Measurements from ENCODE around the gene PFN3. TPM values are rescaled to one million over a fixed set of nuclear protein-coding genes. Genes with fewer than 3 reads are reported as not detected.

The PFN3 gene
- total and polyA plus RNA-seq, 2 of the 13 experiments (the other 11 are each of a cell fraction or from before 2014, with no cell fraction given), result not detected

DNA sequence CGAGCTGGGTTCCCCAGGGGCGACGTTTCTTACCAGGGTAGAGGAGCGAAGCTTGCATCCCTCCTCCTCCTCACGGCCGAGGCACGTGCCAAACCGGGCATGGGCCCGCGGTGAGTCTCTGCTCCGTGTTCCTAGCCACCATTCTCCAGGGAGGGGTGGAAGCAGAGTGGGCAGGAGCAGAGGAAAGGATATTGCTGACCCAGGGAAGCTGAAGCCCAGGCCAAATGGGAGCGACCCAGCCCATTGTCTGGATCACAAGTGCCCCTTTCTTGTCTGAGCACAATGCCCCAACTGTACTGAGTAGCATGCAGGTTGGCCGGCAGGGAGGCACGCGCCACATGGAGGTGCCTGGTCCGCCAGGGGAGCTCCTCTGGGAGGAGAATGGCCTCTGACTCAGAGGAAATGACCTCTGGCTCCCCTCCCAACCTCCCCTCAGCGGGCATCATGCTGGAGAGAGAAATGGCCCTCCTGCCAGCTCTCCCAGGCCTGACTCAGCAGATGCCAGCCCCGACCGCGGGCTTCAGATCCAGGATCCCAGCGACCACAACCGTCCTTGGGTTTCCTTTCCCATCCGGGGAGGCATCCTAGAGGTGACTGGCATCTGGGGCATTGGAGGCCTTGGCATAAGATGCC is 47.3 kb upstream of the PFN3 start (continued):
- TF ChIP-seq ZNF292 (CRISPR knock-in tag; IDR thresholded peaks at IDR 0.05; ENCODE audit: borderline replicate concordance, low read depth), result no peak
- no peak for TF ChIP-seq ZNF431 (CRISPR knock-in tag; IDR thresholded peaks at IDR 0.05; ENCODE audit: borderline replicate concordance, low read depth)
- TF ChIP-seq EZH2 (conservative IDR thresholded peaks at IDR 0.05; ENCODE audit: low read depth, low read length), result no peak
- TF ChIP-seq ELF1 (CRISPR knock-in tag; IDR thresholded peaks at IDR 0.05), result 0 out of 2 replicates have a peak, but pooled peaks have one; percentile 9
- peak; percentile 78; the same call in 1 of the 2 replicates for TF ChIP-seq MXD4 (CRISPR knock-in tag; IDR thresholded peaks at IDR 0.05)
- TF ChIP-seq, protein P1, sequence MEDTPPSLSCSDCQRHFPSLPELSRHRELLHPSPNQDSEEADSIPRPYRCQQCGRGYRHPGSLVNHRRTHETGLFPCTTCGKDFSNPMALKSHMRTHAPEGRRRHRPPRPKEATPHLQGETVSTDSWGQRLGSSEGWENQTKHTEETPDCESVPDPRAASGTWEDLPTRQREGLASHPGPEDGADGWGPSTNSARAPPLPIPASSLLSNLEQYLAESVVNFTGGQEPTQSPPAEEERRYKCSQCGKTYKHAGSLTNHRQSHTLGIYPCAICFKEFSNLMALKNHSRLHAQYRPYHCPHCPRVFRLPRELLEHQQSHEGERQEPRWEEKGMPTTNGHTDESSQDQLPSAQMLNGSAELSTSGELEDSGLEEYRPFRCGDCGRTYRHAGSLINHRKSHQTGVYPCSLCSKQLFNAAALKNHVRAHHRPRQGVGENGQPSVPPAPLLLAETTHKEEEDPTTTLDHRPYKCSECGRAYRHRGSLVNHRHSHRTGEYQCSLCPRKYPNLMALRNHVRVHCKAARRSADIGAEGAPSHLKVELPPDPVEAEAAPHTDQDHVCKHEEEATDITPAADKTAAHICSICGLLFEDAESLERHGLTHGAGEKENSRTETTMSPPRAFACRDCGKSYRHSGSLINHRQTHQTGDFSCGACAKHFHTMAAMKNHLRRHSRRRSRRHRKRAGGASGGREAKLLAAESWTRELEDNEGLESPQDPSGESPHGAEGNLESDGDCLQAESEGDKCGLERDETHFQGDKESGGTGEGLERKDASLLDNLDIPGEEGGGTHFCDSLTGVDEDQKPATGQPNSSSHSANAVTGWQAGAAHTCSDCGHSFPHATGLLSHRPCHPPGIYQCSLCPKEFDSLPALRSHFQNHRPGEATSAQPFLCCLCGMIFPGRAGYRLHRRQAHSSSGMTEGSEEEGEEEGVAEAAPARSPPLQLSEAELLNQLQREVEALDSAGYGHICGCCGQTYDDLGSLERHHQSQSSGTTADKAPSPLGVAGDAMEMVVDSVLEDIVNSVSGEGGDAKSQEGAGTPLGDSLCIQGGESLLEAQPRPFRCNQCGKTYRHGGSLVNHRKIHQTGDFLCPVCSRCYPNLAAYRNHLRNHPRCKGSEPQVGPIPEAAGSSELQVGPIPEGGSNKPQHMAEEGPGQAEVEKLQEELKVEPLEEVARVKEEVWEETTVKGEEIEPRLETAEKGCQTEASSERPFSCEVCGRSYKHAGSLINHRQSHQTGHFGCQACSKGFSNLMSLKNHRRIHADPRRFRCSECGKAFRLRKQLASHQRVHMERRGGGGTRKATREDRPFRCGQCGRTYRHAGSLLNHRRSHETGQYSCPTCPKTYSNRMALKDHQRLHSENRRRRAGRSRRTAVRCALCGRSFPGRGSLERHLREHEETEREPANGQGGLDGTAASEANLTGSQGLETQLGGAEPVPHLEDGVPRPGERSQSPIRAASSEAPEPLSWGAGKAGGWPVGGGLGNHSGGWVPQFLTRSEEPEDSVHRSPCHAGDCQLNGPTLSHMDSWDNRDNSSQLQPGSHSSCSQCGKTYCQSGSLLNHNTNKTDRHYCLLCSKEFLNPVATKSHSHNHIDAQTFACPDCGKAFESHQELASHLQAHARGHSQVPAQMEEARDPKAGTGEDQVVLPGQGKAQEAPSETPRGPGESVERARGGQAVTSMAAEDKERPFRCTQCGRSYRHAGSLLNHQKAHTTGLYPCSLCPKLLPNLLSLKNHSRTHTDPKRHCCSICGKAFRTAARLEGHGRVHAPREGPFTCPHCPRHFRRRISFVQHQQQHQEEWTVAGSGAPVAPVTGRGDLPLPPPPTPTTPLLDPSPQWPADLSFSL (CRISPR knock-in tag; IDR thresholded peaks at IDR 0.05), result no peak
- TF ChIP-seq PAX8 (CRISPR knock-in tag; IDR thresholded peaks at IDR 0.05; ENCODE audit: borderline replicate concordance), result no peak
- peak; percentile 90 for TF ChIP-seq RXRA (CRISPR knock-in tag; IDR thresholded peaks at IDR 0.05)
- TF ChIP-seq MAF1 (CRISPR knock-in tag; IDR thresholded peaks at IDR 0.05; ENCODE audit: borderline replicate concordance), result no peak
- peak; percentile 62; the same call in 1 of the 2 replicates for TF ChIP-seq TBX2 (CRISPR knock-in tag; IDR thresholded peaks at IDR 0.05; ENCODE audit: borderline replicate concordance)
- TF ChIP-seq ZHX1 (CRISPR knock-in tag; IDR thresholded peaks at IDR 0.05; ENCODE audit: low read depth), result 0 out of 2 replicates have a peak, but pooled peaks have one; percentile 36
- TF ChIP-seq RFXANK (CRISPR knock-in tag; IDR thresholded peaks at IDR 0.05), result no peak
- TF ChIP-seq, protein P2, sequence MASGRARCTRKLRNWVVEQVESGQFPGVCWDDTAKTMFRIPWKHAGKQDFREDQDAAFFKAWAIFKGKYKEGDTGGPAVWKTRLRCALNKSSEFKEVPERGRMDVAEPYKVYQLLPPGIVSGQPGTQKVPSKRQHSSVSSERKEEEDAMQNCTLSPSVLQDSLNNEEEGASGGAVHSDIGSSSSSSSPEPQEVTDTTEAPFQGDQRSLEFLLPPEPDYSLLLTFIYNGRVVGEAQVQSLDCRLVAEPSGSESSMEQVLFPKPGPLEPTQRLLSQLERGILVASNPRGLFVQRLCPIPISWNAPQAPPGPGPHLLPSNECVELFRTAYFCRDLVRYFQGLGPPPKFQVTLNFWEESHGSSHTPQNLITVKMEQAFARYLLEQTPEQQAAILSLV (CRISPR knock-in tag; IDR thresholded peaks at IDR 0.05; ENCODE audit: borderline replicate concordance), result no peak
- 0 out of 2 replicates have a peak, but pooled peaks have one; percentile 4 for TF ChIP-seq NFE2L2 (IDR thresholded peaks at IDR 0.05; ENCODE audit: low read length)
- TF ChIP-seq SNAI1 (CRISPR knock-in tag; IDR thresholded peaks at IDR 0.05; ENCODE audit: borderline replicate concordance), result no peak
- TF ChIP-seq HOXA5 (CRISPR knock-in tag; IDR thresholded peaks at IDR 0.05), result no peak
- TF ChIP-seq BRCA1 (CRISPR knock-in tag; IDR thresholded peaks at IDR 0.05), result no peak

Measured in HepG2 (cell line).